PC-3 (cell line): ENCODE measurements around the gene ACBD5. TPM values are rescaled to one million over a fixed set of nuclear protein-coding genes. Genes with fewer than 3 reads are reported as not detected.

Experiments
- ATAC-seq: fragments of 200-7000 bp; cut with Tn5 transposase; 2 replicates; pipeline ENCODE4 v1.9.1; 2020; ENCODE audit warnings: mild to moderate bottlenecking, moderate library complexity
- BruUV-seq: library from RNA; stranded (reverse); fragments of 400-500 nt; replicated peaks from 2 replicates; lab custom pipeline; 2021; lab: Mats Ljungman, UMichigan
- CTCF ChIA-PET: fragments of 300-600 bp; sonication (Branson Sonifier 250); formaldehyde crosslinking; loops from one replicate; lab custom pipeline; 2022; ENCODE audit warnings: antibody characterized with exemption; lab: Charles Lee
- POLR2A ChIA-PET: fragments of 300-600 bp; sonication (Branson Sonifier 250); formaldehyde crosslinking; loops from one replicate; lab custom pipeline; 2022; ENCODE audit warnings: antibody characterized with exemption; ENCODE audit not compliant: unreplicated experiment; lab: Charles Lee
- DNase-seq: peaks from one replicate; pipeline ENCODE4 v3.0.0-alpha.2; 2015
- H2AFZ ChIP-seq: fragments of 300-600 bp; sonication (generic); 2 replicates; pipeline ENCODE4 v1.6.0; 2016; ENCODE audit warnings: antibody characterized with exemption, low read length
- H3F3A ChIP-seq: fragments of 300-600 bp; sonication (generic); one replicate; pipeline ENCODE4 v1.6.0; 2017; ENCODE audit warnings: antibody characterized with exemption, low read length, control low read depth, mild to moderate bottlenecking; ENCODE audit not compliant: unreplicated experiment
- H3K27ac ChIP-seq: fragments of 300-600 bp; sonication (generic); 2 replicates; pipeline ENCODE4 v1.5.1; 2016; ENCODE audit warnings: mild to moderate bottlenecking, low read length
- H3K27me3 ChIP-seq: fragments of 300-600 bp; sonication (generic); 2 replicates; pipeline ENCODE4 v1.6.1; 2016; ENCODE audit warnings: low read length, mixed read lengths
- H3K36me3 ChIP-seq: fragments of 300-600 bp; sonication (generic); 2 replicates; pipeline ENCODE4 v1.6.1; 2016; ENCODE audit warnings: low read depth, mixed run types, low read length, mixed read lengths
- H3K4me1 ChIP-seq: fragments of 300-600 bp; sonication (generic); 2 replicates; pipeline ENCODE4 v1.5.1; 2016; ENCODE audit warnings: low read length; ENCODE audit not compliant: insufficient read depth
- H3K4me2 ChIP-seq: fragments of 300-600 bp; sonication (generic); 2 replicates; pipeline ENCODE4 v1.6.0; 2016; ENCODE audit warnings: low read length
- H3K4me3 ChIP-seq: fragments of 300-600 bp; sonication (generic); 2 replicates; pipeline ENCODE4 v1.5.1; 2016; ENCODE audit warnings: mild to moderate bottlenecking, low read length, mixed read lengths
- H3K79me2 ChIP-seq: fragments of 300-600 bp; sonication (generic); 2 replicates; pipeline ENCODE4 v1.6.1; 2017; ENCODE audit warnings: low read length, mixed read lengths
- H3K9ac ChIP-seq: fragments of 300-600 bp; sonication (generic); 2 replicates; pipeline ENCODE4 v1.6.0; 2016; ENCODE audit warnings: mild to moderate bottlenecking, low read length
- H3K9me2 ChIP-seq: fragments of 300-600 bp; sonication (generic); replicated peaks from 2 replicates; pipeline ENCODE4 v1.6.1; 2016; ENCODE audit warnings: mixed run types, low read length, mixed read lengths
- H3K9me3 ChIP-seq: fragments of 300-600 bp; sonication (generic); 2 replicates; pipeline ENCODE4 v1.6.1; 2016; ENCODE audit warnings: low read length, mixed read lengths
- H4K20me1 ChIP-seq: fragments of 300-600 bp; sonication (generic); 2 replicates; pipeline ENCODE4 v1.6.1; 2016; ENCODE audit warnings: low read length, mixed read lengths
- EZH2 ChIP-seq: fragments of 300-600 bp; sonication (generic); IDR thresholded peaks from one replicate; pipeline ENCODE4 v1.6.1; 2017; ENCODE audit warnings: antibody characterized with exemption, mild to moderate bottlenecking, low read length; ENCODE audit not compliant: unreplicated experiment
- EZH2phosphoT487 ChIP-seq: fragments of 300-600 bp; sonication (generic); IDR thresholded peaks from 2 replicates; pipeline ENCODE4 v1.6.1; 2018; ENCODE audit warnings: mild to moderate bottlenecking, antibody characterized with exemption, low read length, borderline replicate concordance
- intact Hi-C: fragments of 100-400 bp; cut with micrococcal nuclease; formaldehyde crosslinking; loops from 2 replicates; pipeline ENCODE4 v1.9.0; 2023
- total RNA-seq: library from RNA; depleted of rRNA; stranded (reverse); fragments of >200 nt; gene quantifications from 2 replicates; pipeline ENCODE4 v1.2.3, GENCODE V29; 2014
- TF ChIP-seq, protein P1 (sequence below): fragments of 300-600 bp; sonication (generic); conservative IDR thresholded peaks from 2 replicates; pipeline ENCODE4 v1.5.1; 2017; ENCODE audit warnings: antibody characterized with exemption, low read depth, mild to moderate bottlenecking, low read length

ACBD5 gene
- total RNA-seq, 1 experiment from 2014 or later, result 10.7 TPM

- Histone ChIP-seq H3K4me1 (no peaks in the 10 kb centered on the region), H3K4me2 (no peak overlapping the region), H3K36me3 (peaks cover 6% of the 10 kb centered on the region; the same call in 1 of the 2 replicates), H3K9ac (no peak overlapping the region), H2AFZ (no peak overlapping the region), H3K9me2 (no peaks in the 10 kb centered on the region), H4K20me1 (no peaks in the 10 kb centered on the region), H3K79me2 (no peaks in the 10 kb centered on the region), H3K27ac (no peak overlapping the region), H3F3A (no peaks in the 10 kb centered on the region), H3K9me3 (no peaks in the 10 kb centered on the region), H3K27me3 (no peaks in the 10 kb centered on the region), H3K4me3 (no peak overlapping the region)
- ChIA-PET POLR2A (no interaction called here), CTCF (no interaction called here)
- no TSS peak for BruUV-seq
- DNase-seq (no peak), ATAC-seq (no peak)
- intact Hi-C loops, result no loop called here
- TF ChIP-seq EZH2 (no peak), EZH2phosphoT487 (no peak)
- TF ChIP-seq, protein P1, sequence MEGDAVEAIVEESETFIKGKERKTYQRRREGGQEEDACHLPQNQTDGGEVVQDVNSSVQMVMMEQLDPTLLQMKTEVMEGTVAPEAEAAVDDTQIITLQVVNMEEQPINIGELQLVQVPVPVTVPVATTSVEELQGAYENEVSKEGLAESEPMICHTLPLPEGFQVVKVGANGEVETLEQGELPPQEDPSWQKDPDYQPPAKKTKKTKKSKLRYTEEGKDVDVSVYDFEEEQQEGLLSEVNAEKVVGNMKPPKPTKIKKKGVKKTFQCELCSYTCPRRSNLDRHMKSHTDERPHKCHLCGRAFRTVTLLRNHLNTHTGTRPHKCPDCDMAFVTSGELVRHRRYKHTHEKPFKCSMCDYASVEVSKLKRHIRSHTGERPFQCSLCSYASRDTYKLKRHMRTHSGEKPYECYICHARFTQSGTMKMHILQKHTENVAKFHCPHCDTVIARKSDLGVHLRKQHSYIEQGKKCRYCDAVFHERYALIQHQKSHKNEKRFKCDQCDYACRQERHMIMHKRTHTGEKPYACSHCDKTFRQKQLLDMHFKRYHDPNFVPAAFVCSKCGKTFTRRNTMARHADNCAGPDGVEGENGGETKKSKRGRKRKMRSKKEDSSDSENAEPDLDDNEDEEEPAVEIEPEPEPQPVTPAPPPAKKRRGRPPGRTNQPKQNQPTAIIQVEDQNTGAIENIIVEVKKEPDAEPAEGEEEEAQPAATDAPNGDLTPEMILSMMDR, result no peak
These were observed 15.5 kb downstream of the ACBD5 start for GRCh38 chr10:27225011-27225590.

GRCh38 chr10:27223964-27224363, 16.6 kb downstream of the ACBD5 start:
- CTCF ChIA-PET, result interaction anchor here (0.6 to 1.0 kb wide), 4 partner anchors 19 to 62 kb away, joined by 3 to 6 read pairs (median 4); no protein-coding TSS in a partner anchor
- Histone ChIP-seq H3K9me3 (no peaks in the 10 kb centered on the region), H3K9me2 (no peaks in the 10 kb centered on the region), H3K79me2 (no peaks in the 10 kb centered on the region), H3K4me1 (no peaks in the 10 kb centered on the region), H3K27me3 (no peaks in the 10 kb centered on the region), H3K4me2 (no peak overlapping the region), H3K27ac (no peak overlapping the region), H3K36me3 (peaks cover 6% of the 10 kb centered on the region; the same call in 1 of the 2 replicates), H3K4me3 (no peak overlapping the region), H2AFZ (no peak overlapping the region), H3F3A (no peaks in the 10 kb centered on the region), H3K9ac (no peak overlapping the region), H4K20me1 (no peaks in the 10 kb centered on the region)
- no peak for TF ChIP-seq EZH2phosphoT487
- TF ChIP-seq, protein P1, result peak; percentile 61
- DNase-seq, result peak; percentile 51
- POLR2A ChIA-PET, result no interaction called here
- intact Hi-C loops, result loop anchor here (1.0 to 2.0 kb wide), 2 partner anchors 61 to 137 kb away; no protein-coding TSS in a partner anchor
- peak; percentile 51 for ATAC-seq
- no TSS peak for BruUV-seq

DNA sequence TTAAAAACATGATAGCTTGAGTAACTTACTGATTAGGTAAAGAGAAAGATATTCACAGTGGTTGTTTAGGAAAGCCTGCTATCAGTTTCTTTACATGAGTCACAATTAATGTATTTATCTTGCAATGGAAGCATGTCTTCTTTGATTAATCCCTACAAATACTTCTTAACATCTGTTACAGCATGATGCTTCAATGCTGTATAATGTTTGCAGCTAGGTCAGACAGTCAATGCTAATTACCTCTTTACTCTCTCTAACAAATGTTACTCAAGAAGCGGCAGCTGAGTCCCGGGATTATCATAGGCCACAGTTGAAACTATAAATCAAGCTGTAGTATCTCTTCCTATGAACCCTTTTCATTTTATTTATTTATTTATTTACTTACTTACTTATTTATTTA, 33.2 kb downstream of the ACBD5 start:
- H3K27ac ChIP-seq, result no peak overlapping the region
- DNase-seq (no peak), ATAC-seq (no peak)
- POLR2A ChIA-PET, result no interaction called here
- no TSS peak for BruUV-seq
- H3K27me3 ChIP-seq, result no peaks in the 10 kb centered on the region
- no peak overlapping the region for H3K4me2 ChIP-seq
- H3K36me3 ChIP-seq, result peaks cover 2% of the 10 kb centered on the region; the same call in 1 of the 2 replicates
- no peaks in the 10 kb centered on the region for H4K20me1 ChIP-seq
- no peaks in the 10 kb centered on the region for H3K79me2 ChIP-seq
- H3K4me3 ChIP-seq, result no peak overlapping the region
- CTCF ChIA-PET, result no interaction called here
- H3F3A ChIP-seq, result no peaks in the 10 kb centered on the region
- no peak overlapping the region for H3K9ac ChIP-seq
- H3K9me2 ChIP-seq, result no peaks in the 10 kb centered on the region
- no peaks in the 10 kb centered on the region for H3K4me1 ChIP-seq
- no peaks in the 10 kb centered on the region for H3K9me3 ChIP-seq
- no peak overlapping the region for H2AFZ ChIP-seq
- intact Hi-C loops, result no loop called here
- TF ChIP-seq EZH2phosphoT487 (no peak), EZH2 (no peak)
- TF ChIP-seq, protein P1, result no peak
